ENCODE data around the gene PFKL.

The PFKL gene

DNA sequence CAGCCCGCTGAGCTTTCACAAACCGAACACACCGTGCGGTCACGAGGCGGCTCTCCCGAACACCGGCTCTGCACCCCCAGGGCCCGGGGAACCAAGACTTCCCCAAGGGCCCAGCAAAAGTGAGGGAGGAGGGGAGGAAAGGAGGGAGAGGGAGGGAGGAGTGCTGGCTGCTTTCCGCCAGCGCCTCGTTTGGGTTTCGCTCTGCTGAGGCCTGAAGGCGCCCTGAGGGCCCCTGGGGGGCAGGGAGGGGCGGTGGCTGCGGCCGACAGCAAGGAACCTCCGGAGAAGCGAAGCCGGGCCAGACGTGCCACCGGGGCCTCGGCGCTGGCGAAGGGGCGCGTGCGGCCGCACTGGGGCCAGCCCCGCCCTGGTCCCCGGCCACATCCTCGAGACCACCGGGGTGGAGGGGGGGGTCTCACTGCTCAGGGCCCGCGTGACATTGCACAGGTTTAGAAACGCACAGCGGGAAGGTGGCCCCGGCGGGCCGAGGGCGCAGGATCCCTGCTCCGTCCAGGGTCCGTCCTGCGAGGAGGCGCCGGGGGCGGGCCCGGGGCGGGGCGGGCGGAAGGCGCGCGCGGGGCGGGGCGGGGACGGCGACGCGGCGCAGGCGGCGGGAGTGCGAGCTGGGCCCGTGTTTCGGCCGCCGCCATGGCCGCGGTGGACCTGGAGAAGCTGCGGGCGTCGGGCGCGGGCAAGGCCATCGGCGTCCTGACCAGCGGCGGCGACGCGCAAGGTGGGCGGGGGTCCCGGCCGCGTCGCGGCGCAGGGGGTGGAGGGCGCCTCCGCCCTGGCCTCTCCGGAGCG lies at the start of gene PFKL:
TSS of gene PFKL (plus strand) at position 596 of the 804 bp plus-strand sequence. CDS start at position 649, 53 bp downstream.
- peak; percentile 33 for DNase-seq

DNA sequence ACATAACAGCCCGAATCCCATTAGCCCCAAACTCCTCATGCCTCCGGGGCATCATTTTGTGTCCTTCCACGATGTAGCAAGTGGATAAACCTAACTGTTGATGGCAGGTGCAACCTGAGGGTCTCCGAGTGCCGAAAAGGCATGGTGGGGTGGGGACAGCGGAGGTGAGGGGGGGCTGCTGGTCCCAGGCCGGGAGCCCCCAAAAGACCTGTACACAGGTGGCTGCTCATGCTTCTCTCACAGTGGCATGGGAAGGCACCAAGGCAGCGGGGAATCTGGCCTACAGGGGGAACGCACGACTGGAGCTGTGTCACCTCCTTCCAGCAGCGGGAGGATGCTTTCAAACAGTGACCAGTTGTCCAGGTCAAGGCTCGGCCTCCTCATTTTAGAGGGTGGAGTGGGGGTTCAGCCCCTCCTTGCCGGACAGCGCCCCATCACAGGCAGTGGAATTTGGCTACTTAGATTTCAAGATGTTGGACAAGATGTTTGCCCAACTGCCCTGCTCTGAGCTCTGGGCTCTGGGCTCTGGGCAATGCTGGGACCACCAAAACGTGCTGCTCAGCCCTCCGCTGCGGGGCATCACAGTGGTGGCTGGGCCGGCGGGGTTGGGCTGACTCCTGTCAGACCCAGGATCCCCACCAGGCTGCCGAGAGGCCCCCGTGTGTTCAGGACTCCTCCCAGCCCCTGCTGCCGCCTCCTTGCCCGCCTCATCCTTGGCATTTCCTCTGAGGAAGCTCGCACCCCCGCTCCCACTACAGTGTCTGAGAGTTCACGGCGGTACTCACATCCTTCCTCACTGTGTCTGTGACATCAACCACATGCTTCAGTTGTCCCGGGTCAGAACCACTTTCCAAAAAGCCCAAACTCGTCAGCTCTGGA lies 45.8 kb upstream of the PFKL start:
- no peak for DNase-seq

GRCh38 chr21:44255511-44255981 lies 44.3 kb upstream of the PFKL start:
- DNase-seq = no peak

DNA sequence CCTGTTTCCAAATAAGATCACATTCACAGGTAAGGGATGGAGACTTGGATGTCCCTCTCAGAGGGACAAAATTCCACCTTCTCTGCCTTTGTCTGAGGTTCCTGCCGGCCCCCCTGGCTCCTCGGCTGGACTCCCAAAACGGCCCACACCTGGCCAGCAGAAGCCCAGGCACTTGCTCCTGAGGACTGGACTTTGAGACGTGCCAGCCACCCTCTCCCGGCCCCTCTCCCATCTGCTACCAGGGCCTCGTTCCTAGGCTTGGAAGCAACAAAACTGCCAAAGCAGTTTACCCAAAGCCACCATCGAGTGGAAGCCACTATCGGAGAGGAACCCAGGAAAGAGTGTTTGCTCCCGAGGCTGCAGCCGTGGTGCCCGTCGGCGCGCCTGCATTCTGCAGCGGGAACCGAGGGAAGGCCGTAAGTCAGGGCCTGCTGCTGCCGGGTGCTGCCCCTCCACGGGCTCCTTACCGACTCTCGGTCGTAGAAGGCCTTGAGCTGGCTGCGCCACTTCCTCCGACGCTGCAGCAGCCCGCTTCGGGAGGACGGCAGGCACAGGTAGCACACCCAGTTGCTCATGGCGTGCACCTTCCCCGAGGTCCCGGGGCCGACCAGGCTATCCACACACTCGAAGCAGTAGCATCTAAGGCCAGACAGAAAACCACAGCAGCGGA lies 41.7 kb upstream of the PFKL start:
- DNase-seq = no peak

- DNase-seq = no peak
These were observed 40.7 kb upstream of the PFKL start for GRCh38 chr21:44259082-44259705.

- no peak for DNase-seq
These were observed 39.8 kb upstream of the PFKL start for GRCh38 chr21:44260066-44260465.

- no peak for DNase-seq
These were observed 38.8 kb upstream of the PFKL start for GRCh38 chr21:44260791-44261631.

DNA sequence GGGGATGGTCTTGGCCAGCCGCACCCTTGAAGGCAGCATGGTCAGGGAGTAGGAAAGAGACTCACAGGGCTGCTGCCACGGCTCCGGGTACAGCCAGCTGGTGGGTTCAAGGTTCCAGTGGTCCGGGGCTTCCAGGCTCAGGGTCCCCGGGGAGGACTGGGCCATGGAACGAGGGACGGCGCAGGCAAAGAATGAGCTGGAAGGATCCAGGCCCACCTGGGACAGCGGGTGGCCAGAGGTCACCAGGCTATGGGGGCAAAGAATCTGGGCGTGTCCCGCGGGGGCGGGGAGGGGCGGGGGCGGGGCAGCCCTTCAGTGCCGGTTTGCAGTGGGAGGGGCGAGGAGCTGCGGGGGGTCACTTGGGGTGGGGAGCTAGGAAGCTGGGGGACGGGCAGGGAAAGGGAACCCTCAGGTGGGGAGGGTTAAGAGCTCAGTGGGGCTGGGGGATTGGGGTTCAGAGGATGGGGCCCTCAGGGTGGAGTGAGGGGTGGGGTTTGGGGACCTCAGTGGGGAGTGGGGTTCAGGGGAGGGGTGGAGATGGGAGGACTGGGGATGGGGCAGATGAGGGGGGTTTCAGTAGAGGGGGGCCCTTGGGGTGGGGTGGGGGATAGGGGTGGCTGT lies 38.1 kb upstream of the PFKL start, which contains the start of gene DNMT3L:
TSS of gene DNMT3L (minus strand) at position 223 of the 621 bp plus-strand sequence. CDS start 638 bp downstream, outside the sequence.
- no peak for DNase-seq

DNA sequence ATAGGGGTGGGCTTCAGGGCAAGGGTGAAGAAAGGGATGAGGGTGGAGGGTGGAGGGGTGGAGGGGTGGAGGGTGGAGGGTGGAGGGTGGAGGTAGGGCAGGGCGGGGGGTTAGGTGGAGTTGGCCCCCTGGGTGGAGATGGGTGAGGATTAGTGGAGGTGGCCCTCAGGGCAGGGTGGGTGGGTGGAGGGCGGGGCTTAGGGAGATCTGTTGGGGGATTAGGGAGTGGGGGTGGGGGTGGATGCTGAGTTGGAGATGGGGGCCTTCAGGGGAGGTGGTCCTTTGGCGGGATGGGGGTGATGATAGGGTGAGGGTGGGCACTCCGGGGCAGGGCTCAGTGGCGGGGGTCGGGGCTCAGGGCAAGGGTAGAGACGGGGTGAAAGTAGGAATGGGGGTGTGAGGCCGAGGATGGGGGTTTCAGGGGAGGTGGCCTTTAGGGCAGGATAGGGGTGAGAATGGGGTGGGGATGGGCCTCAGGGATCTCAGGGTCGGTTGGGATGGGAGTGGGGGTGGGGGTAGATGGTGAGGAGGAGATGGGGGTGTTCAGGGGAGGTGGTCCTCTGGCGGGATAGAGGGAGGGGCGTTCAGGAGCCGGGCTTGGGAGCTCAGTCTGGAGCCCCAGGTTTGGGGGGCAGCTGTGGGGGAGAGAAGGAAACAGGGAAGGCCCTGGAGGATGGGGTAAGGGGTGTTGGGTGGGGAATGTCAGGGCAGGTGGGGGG lies 37.4 kb upstream of the PFKL start:
- DNase-seq = no peak

DNA sequence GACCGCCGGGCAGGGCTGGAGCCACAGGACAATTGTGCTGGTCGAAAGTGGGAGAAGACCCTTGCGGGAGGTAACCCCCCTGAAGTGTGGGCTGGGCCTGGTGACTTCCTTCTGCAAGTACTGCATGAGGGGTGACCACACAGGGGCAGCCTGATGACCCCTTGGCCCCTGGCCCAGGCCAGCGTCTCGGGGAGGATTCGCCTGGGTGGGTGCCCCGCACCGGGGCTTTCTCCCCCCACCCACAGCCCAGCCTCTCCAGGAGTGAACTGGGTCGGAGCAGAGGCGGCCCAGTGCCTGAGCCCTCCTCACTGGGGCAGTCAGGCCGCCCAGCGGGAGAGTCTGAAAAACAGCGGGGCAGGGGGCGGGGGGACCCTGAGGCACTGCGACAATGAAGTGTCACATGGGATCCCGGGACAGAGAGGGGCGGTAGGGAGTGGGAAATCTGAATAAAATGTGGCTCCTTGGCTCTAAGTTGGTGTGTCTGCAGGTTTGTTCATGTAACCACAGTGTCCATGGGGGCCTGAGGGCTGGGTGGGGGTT lies 36.6 kb upstream of the PFKL start:
- DNase-seq = no peak

GRCh38 chr21:44263768-44264167 lies 36.1 kb upstream of the PFKL start:
- no peak for DNase-seq

GRCh38 chr21:44265734-44266270 lies 34.1 kb upstream of the PFKL start:
- no peak for DNase-seq

DNA sequence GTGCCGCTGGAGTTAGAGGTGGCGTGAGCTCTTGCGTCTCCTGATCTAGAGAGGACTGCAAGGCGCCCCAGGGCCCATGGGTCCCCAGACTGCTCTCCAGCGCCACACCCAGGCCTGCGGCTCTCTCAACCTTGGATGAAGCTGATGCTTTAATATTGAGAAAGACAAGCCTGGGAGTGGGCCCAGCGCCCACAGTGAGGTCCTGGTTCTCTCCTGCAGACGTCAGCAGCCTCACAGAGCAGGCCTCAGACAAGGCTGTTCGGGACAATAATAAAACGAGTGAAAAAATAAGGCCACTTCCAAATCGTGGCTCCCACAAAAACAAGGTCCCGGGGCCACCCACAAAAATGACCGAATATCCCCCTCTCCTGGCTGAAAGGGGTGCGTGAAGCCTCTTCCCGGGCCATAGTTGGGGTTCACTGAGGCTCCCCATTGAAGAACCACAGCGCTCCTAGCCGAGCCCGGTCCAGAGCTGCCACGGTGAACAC lies 32.2 kb upstream of the PFKL start:
- peak; percentile 2 for DNase-seq

DNA sequence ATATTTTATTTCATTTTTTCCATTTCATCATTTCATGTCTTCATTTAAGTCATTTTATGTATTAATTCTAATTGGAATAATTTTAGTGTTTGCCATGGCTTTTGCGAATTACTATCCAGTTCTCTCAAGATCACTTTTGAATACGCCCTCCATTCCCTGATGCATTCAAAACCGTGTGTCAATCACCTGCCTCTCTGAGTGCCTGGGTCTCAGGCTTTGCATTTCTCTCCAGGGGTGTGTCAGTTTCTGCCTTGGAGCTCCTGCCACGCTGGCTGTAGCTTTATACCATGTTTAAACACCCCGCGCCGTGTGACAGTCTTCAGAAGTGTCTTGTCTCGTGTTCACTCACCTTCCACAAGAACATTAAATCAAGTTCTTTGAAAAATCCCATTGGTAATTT lies 30.8 kb upstream of the PFKL start:
- no peak for DNase-seq

- no peak for DNase-seq
These were observed 28.1 kb upstream of the PFKL start for GRCh38 chr21:44271558-44272283.

DNA sequence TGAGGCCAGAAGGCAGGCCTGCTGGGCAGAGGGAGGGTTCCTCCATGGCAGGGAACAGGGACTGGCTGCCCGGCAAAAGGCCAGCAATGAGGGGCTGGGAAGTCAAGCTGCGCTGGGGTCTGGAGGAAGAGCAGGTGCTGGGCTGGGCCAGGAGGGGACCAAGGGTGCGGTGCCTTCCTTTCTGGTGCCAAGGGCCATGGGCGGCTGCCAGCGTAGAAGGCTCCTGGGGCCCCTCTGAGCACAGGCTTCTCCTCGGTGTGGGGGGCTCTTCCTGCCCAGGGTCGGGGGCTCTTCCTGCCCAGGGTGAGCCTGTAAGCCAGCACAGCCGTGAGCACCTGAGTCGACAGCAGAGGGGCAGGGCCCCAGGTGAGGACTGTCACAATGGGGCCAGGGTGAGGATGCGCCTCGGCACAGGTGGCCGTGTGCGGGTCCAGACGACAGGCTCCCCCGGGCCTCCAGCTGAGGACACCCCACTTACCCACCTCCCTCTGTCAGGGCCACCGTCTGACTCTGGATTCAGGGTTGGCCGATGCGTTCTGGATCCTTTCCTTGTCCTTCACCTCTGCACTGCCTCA lies 27.5 kb upstream of the PFKL start:
- no peak for DNase-seq

DNA sequence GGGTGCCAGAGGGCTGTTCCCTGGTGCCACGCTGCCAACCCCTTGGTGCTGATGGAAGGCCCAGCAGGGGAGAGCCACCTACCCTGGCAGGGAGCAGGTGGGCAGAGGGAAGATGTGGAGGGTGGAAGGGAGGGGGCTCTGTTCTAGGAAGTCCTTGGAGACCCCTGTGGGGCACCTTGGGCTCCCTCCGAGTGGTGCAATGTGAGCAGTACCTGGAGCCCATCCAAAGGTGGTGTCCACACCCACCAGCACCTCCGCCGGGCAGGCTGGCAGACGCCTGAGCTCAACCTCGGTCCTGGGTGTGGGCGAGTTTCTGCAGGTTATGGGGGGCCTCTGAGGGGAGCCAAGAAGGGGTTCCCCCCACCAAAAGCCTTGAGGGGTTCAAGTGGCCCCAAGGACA lies 26.8 kb upstream of the PFKL start:
- DNase-seq = no peak

GRCh38 chr21:44275041-44275440 lies 24.8 kb upstream of the PFKL start:
- no peak for DNase-seq

All from stimulated activated naive CD4-positive, alpha-beta T cell treated with Interleukin-2 at 50 U/mL for 16 hours (primary cell).